Head of caudate nucleus (tissue), 42 donors: ENCODE measurements around the gene POU3F2.

Experiments
- DNase-seq, 42 donors: peaks; one replicate each; pipeline versions ENCODE4 v3.0.0 to v3.0.0-alpha.2; 2020 to 2021; ENCODE audit warnings: mixed read lengths in 7 of 42
- intact Hi-C: fragments of 100-400 bp; cut with DNase I; formaldehyde crosslinking; loops from one replicate; pipeline ENCODE4 v1.15.0; 2022

POU3F2 gene

DNA sequence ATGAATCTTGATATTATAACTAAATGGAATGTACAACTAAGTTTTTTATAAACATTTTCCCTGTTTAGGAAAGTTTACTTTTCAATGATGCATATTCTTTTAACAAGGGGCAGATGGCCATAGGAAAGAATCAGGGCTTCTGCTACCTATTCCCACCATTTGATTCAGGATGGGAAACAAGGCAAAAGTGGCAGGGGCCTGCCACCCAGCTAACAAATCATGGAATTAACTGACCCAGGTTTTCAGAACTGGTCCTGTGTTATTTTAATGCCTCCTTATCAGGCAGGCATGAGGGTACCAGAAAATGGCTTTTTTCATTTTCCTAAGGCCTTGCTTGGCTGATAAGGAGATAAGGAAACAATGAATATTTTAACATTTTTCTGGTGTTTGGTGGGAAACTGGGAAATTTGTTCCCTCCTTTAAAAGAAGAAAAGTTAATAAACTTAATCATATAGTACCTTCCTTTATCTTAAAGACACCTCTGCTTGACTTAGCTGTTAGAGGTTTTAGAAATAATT lies 6.7 kb downstream of the POU3F2 start:
- intact Hi-C loops, result loop anchor here (5.0 to 10.0 kb wide), 4 partner anchors 786 to 1776 kb away; no protein-coding TSS in a partner anchor
- peak in 1 of 42 donors; percentile 37 for DNase-seq

DNA sequence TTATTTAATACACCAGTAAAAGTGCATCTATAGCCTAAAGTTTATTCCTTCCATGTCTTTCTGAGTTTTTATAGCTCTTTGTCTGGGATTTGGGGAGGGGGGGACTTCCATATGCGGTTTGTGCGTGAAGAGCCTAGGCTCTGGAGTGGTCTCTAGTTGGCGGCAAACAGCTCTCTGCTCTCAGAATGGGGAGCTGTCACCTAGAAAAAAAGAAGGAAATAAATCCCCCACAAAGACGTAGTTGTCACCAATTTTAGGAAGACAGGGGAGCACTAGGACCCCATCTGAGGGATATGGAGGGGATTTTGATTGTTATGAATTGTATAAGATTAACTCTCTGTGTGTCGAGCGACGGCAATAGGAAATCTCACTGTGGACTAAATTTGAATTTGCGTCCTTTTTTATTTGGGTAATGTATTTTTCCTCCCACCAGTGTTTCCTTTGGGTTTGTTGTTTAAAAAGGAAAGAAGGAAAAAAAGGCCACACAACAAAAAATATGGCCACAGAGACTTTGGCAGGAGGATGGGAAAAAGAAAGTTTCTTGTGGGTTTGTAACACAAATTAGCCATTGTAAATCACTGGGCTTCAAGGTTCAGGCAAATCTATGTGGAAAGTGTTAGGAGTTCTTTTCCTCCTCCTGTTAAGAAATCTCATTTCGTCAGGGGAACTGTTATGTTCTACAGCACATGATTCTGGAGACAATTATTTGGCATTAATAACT lies 7.4 kb downstream of the POU3F2 start:
- peak in 2 of 42 donors; percentile 20 to 24 for DNase-seq
- intact Hi-C loops, result loop anchor here (5.0 to 10.0 kb wide), 4 partner anchors 787 to 1777 kb away; no protein-coding TSS in a partner anchor

DNA sequence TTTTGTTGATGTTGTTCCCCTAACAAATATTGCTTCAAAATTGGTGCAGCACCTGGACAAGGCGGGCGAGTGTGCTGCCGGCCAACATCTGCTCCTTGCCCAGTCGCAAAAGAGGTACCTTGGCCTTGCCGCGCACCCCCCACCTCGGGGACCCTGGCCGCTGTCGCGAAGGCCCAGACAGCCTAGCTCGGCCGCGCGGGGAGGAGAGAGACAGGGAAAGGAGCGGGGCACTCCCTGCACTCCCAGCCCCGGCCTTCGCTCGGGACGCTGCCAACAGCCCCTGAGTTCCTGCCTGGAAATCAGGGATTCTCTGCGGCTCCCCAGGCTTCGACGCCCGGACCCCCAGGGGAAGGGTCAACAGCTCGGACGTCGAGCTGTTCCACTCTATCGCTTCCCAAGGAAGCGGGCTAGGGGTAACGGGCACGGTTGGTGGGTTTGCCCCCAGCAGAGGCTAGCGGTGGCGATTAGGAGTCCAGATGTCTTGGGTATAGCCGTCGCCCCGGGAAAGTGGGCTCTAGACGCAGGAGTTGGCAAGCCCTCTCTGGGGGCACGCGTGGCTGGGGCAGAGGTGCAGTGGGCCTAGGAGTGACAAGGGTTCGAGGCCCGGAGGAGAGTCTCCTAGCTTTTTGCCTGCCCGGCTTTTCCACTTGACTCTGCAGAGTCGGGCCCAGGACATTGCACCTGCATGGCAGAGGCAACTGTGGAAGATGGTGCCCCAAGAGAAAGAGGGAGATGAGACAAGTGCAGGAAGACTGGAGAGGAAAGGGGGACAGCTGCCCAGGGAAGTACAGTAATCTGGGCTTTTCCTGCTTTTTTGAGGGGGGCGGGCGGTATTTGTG lies 8.2 kb downstream of the POU3F2 start:
- intact Hi-C loops, result loop anchor here (5.0 to 10.0 kb wide), 4 partner anchors 788 to 1778 kb away; no protein-coding TSS in a partner anchor
- peak in 26 of 42 donors; percentile 24 to 73 (median 46) for DNase-seq

DNA sequence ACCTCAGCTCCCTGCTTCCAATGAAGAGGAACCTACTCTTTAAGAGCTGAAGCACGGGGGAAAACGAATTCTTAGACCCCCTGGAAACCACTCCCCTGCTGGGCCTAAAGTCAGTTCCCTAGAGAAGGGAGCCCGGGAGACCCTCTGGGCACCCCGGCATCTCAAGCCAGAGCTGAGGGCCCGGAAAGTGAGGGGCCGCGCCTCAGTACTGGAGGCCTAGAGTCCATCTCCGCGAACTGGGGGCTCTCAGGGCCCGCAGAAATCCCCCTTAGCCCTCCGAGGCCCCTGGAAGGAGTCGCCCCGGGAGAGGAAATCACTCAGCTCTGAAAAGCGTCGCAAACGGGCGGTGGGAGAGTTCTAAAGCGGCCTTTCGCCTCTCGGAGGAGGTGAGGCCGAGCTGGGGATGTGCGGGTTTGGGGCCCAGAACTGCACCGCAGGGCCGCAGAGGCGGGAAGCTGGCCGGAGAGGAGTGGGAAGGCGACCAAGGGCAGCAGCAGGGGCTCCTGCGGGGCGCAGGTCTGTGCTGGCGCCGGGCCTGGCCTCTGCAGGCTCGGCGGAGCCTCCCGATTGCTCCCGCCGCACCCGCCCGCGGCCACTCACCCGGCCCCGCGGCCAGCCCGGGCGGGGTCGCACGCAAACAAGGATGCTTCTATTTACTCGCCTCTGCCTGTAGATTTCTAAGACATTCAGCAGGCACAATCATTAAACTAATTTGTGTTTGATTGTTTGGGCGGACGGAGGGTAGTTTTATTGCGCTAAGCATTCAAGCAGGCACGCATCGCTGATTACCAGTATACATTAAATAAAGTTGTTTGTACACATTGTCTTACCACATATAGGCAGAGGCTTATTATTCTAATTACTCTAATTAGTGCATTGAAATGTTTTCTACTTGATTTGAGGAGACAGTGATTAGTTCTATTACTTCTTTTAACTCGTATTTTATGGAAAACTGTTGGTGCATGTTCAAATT lies 9.2 kb downstream of the POU3F2 start:
- intact Hi-C loops, result loop anchor here (5.0 to 10.0 kb wide), 4 partner anchors 789 to 1779 kb away; no protein-coding TSS in a partner anchor
- peak in 30 of 42 donors; percentile 15 to 79 (median 56) for DNase-seq

DNA sequence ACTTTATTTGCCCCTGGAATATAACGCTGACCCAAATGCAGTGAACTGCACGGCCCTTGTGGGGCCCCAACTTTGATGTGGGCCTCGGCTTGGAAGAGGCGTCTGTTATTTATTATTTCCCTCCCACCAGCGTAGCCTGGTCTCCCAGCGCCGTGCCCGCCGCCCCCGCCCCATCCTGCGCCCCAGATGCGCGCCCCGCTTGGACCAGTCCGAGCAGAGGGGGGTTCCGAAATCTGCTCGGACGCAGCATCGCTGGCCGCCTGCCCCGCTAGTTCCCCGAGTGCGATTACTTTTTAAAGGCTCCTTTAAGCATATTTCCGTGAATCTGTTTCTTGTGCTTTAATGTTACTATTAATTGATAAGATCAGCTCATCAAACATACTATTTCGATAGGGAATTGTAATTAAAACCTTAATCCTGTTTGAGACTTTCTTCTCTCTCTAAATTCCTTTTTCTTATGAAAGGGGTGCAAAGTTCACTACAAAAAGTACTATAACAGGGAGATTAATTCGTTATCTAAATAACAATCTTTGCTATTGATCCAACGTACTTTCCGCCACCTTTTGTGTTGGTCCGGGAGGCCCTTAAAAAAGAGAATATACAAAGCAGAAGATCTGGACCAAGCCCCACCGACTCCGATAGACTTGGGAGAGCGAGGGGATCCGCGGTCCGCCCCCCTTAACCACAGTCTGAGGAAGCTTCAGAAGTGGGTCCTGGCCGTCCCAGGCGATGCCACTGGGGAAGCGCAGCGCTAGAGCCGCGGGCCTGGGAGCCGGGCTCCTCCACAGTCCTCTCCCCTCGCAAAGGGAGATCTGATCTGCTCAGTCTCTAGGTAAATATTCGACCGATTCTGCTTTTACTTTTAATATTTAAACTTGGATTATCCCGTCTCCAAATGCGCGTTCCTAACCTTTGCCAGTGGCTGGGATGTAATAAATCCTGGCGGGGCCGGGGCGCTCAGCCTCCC lies 10.2 kb downstream of the POU3F2 start:
- intact Hi-C loops, result loop anchor here (5.0 to 10.0 kb wide), 4 partner anchors 790 to 1780 kb away; no protein-coding TSS in a partner anchor
- DNase-seq, result peak in 30 of 42 donors; percentile 36 to 76 (median 52)

DNA sequence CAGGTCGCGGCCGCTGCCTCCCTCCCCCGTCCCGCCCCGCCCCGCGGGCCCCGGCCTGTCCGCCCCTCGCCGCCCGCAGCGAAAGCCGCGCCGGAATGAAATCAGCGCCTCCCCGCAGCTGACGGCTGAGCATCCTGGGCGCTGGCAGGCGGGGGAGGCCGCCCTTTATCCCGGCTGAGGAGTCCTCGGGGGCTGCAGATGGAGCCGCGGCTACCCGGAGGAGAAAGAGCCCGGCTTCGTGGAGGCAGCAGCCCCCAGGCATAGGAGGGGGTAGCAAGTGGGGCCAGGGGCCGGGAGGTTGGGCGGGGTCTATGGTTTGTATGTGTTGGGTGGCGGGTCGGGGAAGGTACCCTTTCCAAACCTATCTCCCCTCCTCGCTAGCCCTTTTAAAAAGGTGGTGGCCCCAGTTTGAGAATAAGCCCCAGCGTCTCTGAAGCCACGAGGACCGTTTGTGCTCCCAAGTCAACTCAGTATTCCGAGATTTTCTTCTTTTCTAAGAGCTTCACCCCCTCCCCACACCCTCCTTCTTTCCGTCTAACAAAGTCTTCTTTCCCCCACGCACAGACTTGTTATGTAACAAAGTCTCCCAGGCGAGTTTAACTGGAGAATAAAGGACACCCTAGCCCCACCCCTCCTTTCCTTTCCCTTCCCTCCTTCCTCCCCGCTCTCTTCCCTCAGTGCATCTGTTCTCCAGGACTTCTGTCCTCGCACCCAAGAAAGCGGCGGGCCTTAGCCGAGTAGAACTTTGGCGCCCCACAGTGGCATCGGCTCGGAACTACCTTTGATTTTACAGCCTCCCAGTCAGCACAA lies 11.0 kb downstream of the POU3F2 start:
- intact Hi-C loops, result loop anchor here (10.0 kb wide), 3 partner anchors 791 to 1781 kb away; no protein-coding TSS in a partner anchor
- DNase-seq, result peak; percentile 88 to 97 (median 94)

DNA sequence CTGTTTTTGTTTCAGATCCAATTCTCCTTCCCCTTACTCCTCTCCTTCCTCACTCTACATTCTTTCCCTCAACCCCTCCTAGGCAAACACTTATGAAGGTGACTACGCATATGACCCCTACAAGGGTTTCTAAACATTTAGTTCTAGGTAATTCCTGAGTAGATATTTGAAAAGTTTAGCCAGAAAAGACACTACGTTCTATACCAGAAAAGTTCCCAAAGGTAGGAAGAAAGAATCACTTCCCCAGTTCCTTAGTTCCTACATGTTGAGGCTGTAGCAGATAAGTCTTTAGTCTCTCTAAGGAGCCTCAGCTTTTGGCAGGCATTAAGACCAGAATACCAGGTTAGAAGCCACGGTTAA lies 11.6 kb downstream of the POU3F2 start:
- intact Hi-C loops, result loop anchor here (10.0 kb wide), 3 partner anchors 791 to 1781 kb away; no protein-coding TSS in a partner anchor
- no peak for DNase-seq

DNA sequence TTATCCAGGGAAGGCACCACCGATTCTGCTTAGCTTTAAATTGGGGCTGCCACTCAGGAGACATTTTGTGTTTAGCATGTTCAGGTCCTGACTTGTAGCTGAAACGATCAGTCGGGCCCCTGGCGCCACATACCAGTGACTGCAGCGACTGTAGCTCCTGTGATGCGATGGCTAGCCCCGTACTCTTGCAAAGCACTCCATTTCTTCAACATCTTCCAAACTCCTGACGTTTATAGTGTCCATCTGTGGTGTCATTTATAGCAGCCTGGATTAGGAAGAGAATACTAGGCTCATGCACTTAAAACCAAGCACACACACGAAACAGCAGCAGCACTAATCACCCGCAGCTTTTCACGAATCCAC lies 13.0 kb downstream of the POU3F2 start:
- no peak for DNase-seq
- intact Hi-C loops, result loop anchor here (10.0 kb wide), 3 partner anchors 793 to 1783 kb away; no protein-coding TSS in a partner anchor

DNA sequence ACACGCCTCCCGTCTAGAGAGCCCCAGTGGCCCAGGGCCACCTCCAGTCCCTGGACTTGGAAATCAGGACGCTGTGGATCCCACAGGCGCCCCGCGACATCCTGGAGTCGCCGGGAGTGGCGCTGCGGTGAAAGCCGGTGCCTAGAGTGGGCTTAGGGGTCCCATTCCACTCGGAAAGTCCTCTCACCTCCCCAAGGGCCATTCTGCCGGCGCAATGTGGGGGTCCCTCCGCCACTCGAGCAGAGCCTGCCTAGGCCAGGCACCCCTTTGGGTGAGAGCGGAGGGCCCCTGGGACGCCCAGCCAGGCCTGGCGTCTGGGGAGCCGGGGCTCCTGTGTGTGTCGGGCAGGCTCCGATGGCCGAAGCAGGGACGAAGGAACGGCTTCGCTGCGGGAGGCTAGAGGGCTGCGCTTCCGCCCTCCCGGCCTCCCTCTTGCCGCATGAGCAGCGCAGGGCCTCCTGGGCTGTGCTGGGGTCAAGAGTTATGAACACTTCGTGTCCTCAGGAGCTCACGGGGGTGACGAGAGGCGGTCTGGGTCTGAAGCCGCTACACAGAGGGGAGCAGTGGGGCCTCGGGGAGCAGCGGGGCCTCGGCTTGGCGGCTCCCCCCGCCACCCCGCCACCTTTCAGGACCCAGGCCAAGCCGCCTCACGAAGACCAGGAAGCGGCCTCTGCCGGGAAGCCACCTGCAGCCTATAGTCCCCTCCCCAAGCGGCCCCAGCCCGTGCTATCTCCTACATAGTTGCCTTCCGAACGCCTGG lies 13.6 kb downstream of the POU3F2 start:
- intact Hi-C loops, result loop anchor here (10.0 kb wide), 3 partner anchors 793 to 1783 kb away; no protein-coding TSS in a partner anchor
- DNase-seq, result peak in 3 of 42 donors; percentile 14 to 24 (median 17)

DNA sequence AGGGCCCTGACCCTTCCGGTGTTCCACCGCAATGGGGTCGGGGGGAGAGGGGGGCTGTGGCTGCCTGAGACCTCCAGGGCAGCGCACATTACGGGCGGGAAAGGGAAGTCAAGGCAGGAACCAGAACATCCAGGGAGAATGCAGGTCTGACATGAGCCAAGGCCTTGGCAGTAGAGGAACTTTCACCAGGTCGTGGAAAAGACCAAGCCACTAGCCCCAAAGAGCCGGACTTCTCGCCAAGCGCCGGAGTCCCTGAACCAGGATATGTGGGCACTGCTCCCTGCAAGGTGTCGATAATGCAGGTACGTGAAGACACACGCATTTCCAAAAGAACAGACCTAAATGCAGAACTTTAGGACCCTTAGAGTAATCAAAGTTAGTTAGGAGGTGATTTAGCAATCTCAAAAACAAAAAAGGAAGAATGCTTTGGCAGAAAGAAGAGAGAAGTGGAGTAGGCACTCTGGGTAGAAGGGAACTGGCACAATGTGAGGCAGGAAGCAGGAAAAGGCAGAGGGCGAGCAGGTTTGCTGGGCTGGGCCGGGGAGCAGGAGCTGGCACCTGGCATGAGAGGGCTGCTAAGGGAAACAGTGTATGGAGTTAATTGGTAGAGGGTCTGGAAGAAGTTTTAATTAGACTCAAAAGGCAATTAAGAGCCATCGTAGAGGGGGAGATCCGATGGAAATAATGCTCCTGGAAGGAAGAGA lies 14.3 kb downstream of the POU3F2 start:
- intact Hi-C loops, result loop anchor here (10.0 kb wide), 3 partner anchors 794 to 1784 kb away; no protein-coding TSS in a partner anchor
- DNase-seq, result no peak

DNA sequence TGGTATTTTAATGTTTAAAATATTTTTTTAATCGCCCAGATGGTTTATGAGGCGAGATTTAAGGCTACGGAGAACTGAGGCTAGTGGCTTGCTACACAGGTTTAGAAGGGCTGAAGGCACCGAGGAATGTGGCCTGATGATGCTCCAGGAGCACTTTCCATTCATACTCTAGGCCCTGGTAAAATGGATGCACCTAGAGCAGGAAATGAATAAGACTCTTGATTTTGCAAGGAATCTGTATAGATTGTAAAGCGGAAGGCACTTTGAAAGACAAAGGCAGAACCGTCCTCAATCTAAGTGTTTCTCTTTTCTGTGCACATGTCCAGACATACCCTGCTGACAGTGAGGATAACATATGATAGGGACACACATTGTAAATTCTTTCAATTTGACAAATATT lies 30.1 kb downstream of the POU3F2 start:
- no peak for DNase-seq
- intact Hi-C loops, result no loop called here

DNA sequence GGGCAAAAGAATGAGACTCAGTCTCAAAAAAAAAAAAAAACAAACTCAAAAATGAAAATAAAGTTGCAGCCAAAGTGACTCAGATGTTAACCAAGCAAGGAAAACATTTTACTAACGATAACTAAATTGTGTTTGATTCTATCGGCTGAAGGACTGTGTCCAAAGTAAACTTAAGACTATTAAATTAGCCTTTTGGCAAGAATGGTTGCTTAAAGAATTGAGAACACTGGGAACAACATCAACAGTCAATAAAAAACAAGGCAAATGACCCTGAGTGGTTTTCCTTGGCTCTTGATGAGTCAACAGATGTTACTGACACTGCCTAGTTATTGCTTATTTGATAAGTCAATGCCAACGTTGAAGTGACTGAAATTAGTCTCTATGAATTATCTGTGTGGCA lies 36.7 kb downstream of the POU3F2 start:
- no peak for DNase-seq
- intact Hi-C loops, result no loop called here

DNA sequence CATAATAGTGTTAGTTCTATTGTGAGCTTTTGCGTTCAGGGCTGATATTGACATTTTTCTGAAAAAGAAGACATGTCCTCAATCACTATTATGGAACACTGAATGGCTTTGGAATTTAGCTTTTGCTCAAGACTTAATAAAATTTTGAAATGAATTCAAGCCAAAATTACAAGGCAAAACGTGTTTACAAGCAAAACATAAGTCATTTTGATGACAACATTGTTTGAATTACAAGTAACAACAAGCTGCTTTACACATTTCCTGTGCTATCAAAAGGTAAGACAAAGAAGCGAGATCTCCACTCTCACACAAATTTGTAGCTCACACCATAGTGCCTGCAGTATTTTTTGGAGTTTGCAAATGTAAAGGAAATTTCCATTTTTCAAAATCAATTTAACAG lies 37.4 kb downstream of the POU3F2 start:
- DNase-seq, result no peak
- intact Hi-C loops, result no loop called here

DNA sequence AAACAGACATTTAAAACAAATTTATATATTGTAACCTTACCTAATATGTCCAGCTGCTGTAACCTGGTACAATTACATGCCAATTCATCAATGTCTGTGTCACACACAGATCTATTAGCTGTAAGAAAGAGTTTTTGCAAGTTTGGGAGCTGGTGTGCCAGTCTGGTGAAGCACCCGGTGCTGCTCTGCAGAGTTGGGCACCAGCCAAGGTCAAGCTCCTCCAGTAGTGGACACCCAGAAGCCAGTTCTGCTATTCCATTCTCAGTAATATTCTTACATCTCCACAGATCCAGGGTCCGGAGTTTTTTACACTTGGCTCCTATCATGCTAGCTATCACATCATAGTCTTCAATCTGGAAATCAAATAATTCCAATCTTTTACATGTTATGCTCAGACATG lies 41.0 kb downstream of the POU3F2 start:
- intact Hi-C loops, result no loop called here
- peak in 40 of 42 donors; percentile 4 to 76 (median 32) for DNase-seq

DNA sequence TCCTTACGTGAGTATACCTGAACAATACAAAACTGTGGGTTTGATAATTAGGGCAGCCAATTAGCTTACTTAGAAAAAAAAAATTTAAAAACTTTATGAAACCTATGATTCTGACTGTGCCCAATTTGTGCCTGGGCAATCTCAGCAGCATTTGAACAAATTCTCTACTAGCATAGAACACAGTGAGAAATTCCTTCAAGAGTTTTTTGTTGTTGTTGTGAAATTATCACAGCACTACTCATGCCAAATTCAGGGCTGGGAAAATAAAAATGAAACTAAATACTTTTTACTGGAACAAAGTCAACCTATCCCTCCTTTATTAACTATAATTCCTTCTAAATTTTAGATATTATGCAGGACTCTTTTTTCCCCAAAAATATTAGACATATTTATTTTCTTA lies 42.9 kb downstream of the POU3F2 start:
- DNase-seq, result no peak
- intact Hi-C loops, result no loop called here
